ENCODE results near the gene HARS2.

Gene HARS2

DNA sequence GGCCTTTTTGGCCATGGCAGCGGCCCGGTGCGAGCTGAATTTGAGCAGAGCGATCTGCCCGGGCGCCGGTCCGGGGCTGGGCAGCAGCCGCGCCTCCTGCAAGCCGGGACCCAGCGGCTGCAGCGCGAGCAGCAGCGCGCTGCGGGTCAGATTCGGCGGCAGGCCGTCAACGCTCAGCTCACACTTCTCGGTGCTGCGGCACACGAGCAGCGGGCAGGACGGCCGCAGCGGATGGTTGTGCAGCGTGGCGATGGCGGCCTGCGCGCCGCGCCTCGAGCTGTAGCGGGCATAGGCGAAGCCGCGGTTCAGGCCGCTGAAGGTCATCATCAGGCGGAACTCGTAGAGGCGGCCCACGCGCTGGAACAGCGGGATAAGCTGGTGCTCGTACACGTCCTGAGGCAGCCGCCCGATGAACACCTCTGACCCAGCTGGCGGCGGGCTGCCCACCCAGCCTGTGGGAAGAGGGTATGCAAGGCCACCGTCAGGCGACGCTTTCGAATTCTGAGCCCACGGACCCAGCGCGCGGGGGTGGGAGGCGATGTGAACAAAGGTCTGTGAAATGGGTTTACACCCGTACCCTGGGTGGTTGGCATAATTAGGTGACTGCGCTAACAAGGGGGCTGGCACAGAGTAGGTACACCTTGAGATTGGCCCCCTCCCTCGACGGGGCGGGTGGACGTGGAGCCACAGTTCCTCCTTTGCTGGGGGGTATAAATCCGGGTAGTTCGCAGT lies 18.6 kb upstream of the HARS2 start:
- DNase-seq (ENCODE audit: low read depth): peak; percentile 37
- H3K27me3 ChIP-seq (replicated peaks; ENCODE audit: control insufficient read depth, insufficient read depth, low read length): no peaks in the 10 kb centered on the region
- H3K36me3 ChIP-seq (ENCODE audit: control insufficient read depth, insufficient read depth, low read length, severe bottlenecking): peaks cover 77% of the 10 kb centered on the region
- no peak overlapping the region for H3K9ac ChIP-seq (ENCODE audit: low read length)
- H3K4me3 ChIP-seq (ENCODE audit: low read length): peak overlapping the region; percentile 31
- no peaks in the 10 kb centered on the region for H3K9me3 ChIP-seq (ENCODE audit: control insufficient read depth, low read length)
- H3K4me1 ChIP-seq (ENCODE audit: control insufficient read depth, insufficient read depth, low read length): no peaks in the 10 kb centered on the region

DNA sequence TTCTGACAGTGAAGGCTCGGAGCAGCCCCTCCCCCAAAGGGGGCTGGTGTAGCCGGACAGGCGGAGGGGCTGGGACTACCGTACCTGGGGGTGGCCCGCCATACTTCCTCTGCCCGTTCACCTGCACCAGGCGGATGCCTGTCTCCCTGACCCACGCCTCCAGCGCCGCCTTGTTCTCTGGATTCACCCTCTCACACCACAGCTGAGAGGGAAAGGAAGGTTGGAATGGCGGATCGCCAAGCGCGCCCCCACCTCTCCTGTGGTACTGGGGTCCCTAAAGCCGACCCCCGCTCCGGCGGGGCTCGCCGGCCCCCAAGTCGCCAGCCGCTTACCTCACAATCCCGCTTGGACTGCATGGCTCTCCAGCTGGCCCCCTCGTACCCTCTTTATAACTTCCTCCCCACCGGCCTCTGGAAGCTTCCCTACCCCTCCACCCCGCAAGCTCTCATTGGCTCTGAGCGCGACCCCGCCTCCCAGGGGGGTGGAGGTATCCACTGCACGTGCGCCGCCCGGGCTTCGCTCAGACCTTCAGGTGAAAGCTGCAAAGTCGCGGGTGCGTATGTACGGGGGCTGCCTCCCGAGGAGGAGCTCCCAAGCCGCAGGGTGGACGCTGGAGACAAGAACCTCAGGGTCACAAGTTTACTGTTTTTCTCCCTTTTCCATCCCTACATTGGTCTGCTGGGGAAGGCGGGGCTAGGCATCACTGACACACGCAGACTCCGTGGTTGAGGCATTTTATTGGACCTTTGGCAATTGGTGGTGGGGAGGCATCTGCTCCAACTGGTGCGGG lies 17.9 kb upstream of the HARS2 start, which contains the start of gene DND1:
TSS of gene DND1 (minus strand) at position 390 of the 790 bp plus-strand sequence. CDS start at position 356, 34 bp downstream.
- Histone ChIP-seq H3K9me3 (ENCODE audit: control insufficient read depth, low read length) (no peaks in the 10 kb centered on the region), H3K9ac (ENCODE audit: low read length) (no peak within 1 kb of the TSS), H3K36me3 (ENCODE audit: control insufficient read depth, insufficient read depth, low read length, severe bottlenecking) (peaks cover 77% of the 10 kb centered on the region), H3K27me3 (replicated peaks; ENCODE audit: control insufficient read depth, insufficient read depth, low read length) (no peaks in the 10 kb centered on the region), H3K4me1 (ENCODE audit: control insufficient read depth, insufficient read depth, low read length) (no peaks in the 10 kb centered on the region), H3K4me3 (ENCODE audit: low read length) (peak within 1 kb of the TSS; percentile 31)
- DNase-seq (ENCODE audit: low read depth): no peak

DNA sequence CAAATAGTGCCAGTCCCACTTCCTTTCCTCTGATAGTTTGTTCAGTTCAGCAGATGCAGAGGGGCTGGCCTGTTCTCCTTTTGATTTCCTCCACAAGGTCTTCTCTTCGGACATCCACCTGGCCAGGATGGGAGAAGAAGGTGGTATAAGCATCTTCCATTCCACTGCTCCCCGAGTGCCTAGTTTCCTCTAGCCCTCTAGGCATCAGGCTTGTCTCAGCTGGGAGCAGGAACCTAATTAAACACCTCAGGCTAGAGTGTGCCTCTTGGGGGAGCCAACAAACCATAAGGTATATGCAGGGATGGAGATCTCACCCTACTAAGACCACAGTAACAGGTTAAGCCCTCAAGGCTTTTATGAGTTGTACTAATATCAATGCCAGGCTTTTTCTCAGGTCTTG lies 17.0 kb upstream of the HARS2 start:
- Histone ChIP-seq H3K4me3 (ENCODE audit: low read length) (no peak overlapping the region), H3K27me3 (replicated peaks; ENCODE audit: control insufficient read depth, insufficient read depth, low read length) (no peaks in the 10 kb centered on the region), H3K4me1 (ENCODE audit: control insufficient read depth, insufficient read depth, low read length) (no peaks in the 10 kb centered on the region), H3K36me3 (ENCODE audit: control insufficient read depth, insufficient read depth, low read length, severe bottlenecking) (peaks cover 74% of the 10 kb centered on the region), H3K9ac (ENCODE audit: low read length) (no peak overlapping the region), H3K9me3 (ENCODE audit: control insufficient read depth, low read length) (no peaks in the 10 kb centered on the region)
- DNase-seq (ENCODE audit: low read depth): no peak

DNA sequence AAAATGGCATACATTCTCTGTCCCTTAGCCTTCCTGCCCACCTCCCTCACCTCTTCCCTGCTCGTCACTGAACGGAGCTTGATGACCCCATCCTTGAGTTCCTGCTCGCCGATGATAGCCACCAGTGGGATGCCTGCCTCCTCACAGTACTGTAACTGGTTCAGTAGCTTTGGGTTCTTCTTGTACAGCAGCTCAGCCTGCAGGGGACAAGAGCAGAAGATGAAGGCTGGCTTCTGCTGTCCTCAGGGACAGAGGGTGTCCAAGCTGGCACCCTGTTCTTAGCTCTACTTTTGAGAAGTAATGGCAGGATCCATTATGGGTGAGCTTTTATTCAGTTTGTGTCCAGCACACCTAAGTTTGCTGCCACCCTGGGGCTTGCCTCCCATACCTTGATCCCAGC lies 16.6 kb upstream of the HARS2 start:
- no peaks in the 10 kb centered on the region for H3K27me3 ChIP-seq (replicated peaks; ENCODE audit: control insufficient read depth, insufficient read depth, low read length)
- H3K4me3 ChIP-seq (ENCODE audit: low read length): no peak overlapping the region
- no peaks in the 10 kb centered on the region for H3K9me3 ChIP-seq (ENCODE audit: control insufficient read depth, low read length)
- H3K4me1 ChIP-seq (ENCODE audit: control insufficient read depth, insufficient read depth, low read length): no peaks in the 10 kb centered on the region
- no peak overlapping the region for H3K9ac ChIP-seq (ENCODE audit: low read length)
- DNase-seq (ENCODE audit: low read depth): no peak
- peaks cover 74% of the 10 kb centered on the region for H3K36me3 ChIP-seq (ENCODE audit: control insufficient read depth, insufficient read depth, low read length, severe bottlenecking)

DNA sequence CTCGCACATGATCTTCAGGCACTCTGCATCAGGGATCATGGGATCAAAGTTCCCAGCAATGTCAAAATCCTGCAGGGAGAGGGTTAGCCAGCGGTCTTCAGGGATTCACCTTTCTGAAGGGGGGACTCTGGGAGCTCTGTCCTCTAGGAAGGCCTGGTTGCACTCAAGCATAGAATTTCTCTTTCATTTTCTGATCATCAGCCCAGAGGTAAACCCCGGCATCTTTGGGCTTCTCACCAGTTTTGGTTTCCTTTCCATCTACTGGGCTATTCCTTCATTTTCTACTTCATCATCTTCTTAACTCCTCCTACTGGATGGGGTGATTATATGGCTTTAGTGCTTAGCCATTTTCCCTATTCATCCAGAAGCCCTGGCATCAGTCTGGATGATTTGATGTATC lies 13.3 kb upstream of the HARS2 start:
- H3K36me3 ChIP-seq (ENCODE audit: control insufficient read depth, insufficient read depth, low read length, severe bottlenecking): peaks cover 74% of the 10 kb centered on the region
- no peak for DNase-seq (ENCODE audit: low read depth)
- H3K9me3 ChIP-seq (ENCODE audit: control insufficient read depth, low read length): no peaks in the 10 kb centered on the region

DNA sequence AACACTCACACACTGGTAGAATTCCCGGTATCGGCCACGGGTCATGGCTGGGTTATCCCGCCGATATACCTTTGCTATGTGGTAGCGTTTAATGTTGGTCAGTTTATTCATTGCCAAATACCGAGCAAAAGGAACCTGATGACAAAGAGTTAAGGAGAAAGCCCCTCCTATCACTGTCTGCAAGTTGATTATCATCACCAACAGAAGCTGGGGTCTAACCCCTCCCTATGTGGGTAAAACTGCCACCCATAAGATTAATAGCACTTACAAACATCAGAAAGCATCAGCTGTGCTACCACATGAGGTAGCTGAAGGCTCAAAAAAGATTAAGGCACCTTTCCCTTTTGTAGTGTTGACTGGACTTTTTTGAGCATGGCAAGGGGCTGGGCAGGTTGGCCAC lies 12.3 kb upstream of the HARS2 start:
- H3K4me3 ChIP-seq (ENCODE audit: low read length): no peak overlapping the region
- H3K27me3 ChIP-seq (replicated peaks; ENCODE audit: control insufficient read depth, insufficient read depth, low read length): no peaks in the 10 kb centered on the region
- H3K4me1 ChIP-seq (ENCODE audit: control insufficient read depth, insufficient read depth, low read length): no peaks in the 10 kb centered on the region
- no peaks in the 10 kb centered on the region for H3K9me3 ChIP-seq (ENCODE audit: control insufficient read depth, low read length)
- no peak overlapping the region for H3K9ac ChIP-seq (ENCODE audit: low read length)
- H3K36me3 ChIP-seq (ENCODE audit: control insufficient read depth, insufficient read depth, low read length, severe bottlenecking): peaks cover 73% of the 10 kb centered on the region
- no peak for DNase-seq (ENCODE audit: low read depth)

More for the DNA sequence above, 13.3 kb upstream of the HARS2 start:
- Histone ChIP-seq H3K27me3 (replicated peaks; ENCODE audit: control insufficient read depth, insufficient read depth, low read length) (no peaks in the 10 kb centered on the region), H3K9ac (ENCODE audit: low read length) (no peak overlapping the region), H3K4me1 (ENCODE audit: control insufficient read depth, insufficient read depth, low read length) (no peaks in the 10 kb centered on the region), H3K4me3 (ENCODE audit: low read length) (no peak overlapping the region)

DNA sequence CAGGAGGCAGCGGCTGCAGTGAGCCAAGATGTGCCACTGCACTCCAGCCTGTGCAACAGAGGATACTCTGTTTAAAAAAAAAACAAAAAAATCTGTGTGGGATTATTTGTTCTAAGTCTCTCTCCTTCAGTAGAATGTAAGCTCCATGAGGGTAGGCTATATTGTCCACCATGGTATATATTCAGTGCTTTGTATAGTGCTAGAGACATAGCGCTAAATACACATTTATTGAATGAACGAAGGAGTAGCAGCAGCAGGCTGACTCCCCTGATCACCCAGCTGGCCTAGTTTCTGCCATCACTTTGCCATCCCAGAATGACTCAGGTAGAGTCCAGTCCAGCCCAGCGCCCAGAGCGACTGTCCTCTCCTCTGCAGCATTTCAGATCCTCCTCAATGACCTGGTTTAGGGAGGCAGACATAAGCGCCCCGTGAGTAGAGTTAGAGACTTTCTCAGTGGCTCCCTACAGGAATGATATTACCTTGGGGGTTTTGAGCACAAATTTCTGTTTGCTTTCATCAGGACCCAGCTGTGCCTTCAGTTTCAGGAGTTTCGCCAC lies 801 bp upstream of the HARS2 start:
- Histone ChIP-seq H3K4me1 (ENCODE audit: control insufficient read depth, insufficient read depth, low read length) (peaks cover 30% of the 10 kb centered on the region), H3K36me3 (ENCODE audit: control insufficient read depth, insufficient read depth, low read length, severe bottlenecking) (peaks cover 28% of the 10 kb centered on the region), H3K4me3 (ENCODE audit: low read length) (peak overlapping the region; percentile 92), H3K9me3 (ENCODE audit: control insufficient read depth, low read length) (no peaks in the 10 kb centered on the region), H3K27me3 (replicated peaks; ENCODE audit: control insufficient read depth, insufficient read depth, low read length) (no peaks in the 10 kb centered on the region), H3K9ac (ENCODE audit: low read length) (peak overlapping the region; percentile 96)
- no peak for DNase-seq (ENCODE audit: low read depth)

DNA sequence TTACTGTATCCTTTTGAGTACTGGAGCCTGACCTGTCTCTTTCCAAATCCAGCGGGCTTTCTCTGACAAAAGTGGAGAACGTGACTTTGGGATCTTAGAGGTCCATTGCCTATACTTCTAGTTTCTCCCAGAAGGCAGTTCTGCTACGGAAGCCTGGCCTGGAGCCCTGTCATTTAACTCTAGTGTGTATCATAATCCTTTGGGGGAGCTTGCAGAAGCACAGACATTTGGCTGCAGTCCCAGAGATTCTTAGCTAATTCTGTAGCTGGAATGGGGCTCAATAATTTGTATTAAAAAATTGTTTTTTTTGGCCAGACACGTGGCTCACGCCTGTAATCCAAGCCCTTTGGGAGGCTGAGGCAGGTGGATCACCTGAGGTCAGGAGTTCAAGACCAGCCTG lies 3.0 kb downstream of the HARS2 start:
- DNase-seq (ENCODE audit: low read depth): no peak
- no peak overlapping the region for H3K9ac ChIP-seq (ENCODE audit: low read length)
- peaks cover 56% of the 10 kb centered on the region for H3K36me3 ChIP-seq (ENCODE audit: control insufficient read depth, insufficient read depth, low read length, severe bottlenecking)
- H3K9me3 ChIP-seq (ENCODE audit: control insufficient read depth, low read length): no peaks in the 10 kb centered on the region
- no peaks in the 10 kb centered on the region for H3K27me3 ChIP-seq (replicated peaks; ENCODE audit: control insufficient read depth, insufficient read depth, low read length)
- H3K4me3 ChIP-seq (ENCODE audit: low read length): no peak overlapping the region
- H3K4me1 ChIP-seq (ENCODE audit: control insufficient read depth, insufficient read depth, low read length): peaks cover 30% of the 10 kb centered on the region

DNA sequence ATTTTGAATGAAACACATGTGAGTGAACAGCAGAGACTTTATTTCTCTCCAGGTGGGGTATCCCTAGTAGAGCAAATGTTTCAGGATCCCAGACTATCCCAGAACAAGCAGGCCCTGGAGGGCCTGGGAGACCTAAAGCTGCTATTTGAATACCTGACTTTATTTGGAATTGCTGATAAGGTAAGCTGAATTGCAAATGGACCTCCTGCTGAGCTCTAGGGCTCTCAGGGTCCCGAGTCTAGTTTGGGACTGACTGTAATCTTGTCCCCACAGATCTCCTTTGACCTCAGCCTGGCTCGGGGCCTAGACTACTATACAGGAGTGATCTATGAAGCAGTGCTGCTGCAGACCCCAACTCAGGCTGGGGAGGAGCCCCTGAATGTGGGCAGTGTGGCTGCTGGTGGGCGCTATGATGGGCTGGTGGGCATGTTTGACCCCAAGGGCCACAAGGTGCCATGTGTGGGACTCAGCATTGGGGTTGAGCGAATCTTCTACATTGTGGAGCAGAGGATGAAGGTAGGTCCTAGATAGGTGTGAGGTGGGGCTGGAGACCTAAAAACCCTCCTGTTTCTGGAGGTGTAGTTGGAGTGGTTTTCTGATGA lies 5.7 kb downstream of the HARS2 start:
- H3K4me1 ChIP-seq (ENCODE audit: control insufficient read depth, insufficient read depth, low read length): peaks cover 38% of the 10 kb centered on the region
- peaks cover 59% of the 10 kb centered on the region for H3K36me3 ChIP-seq (ENCODE audit: control insufficient read depth, insufficient read depth, low read length, severe bottlenecking)
- no peaks in the 10 kb centered on the region for H3K9me3 ChIP-seq (ENCODE audit: control insufficient read depth, low read length)
- H3K4me3 ChIP-seq (ENCODE audit: low read length): no peak overlapping the region
- H3K27me3 ChIP-seq (replicated peaks; ENCODE audit: control insufficient read depth, insufficient read depth, low read length): no peaks in the 10 kb centered on the region
- H3K9ac ChIP-seq (ENCODE audit: low read length): no peak overlapping the region
- no peak for DNase-seq (ENCODE audit: low read depth)

DNA sequence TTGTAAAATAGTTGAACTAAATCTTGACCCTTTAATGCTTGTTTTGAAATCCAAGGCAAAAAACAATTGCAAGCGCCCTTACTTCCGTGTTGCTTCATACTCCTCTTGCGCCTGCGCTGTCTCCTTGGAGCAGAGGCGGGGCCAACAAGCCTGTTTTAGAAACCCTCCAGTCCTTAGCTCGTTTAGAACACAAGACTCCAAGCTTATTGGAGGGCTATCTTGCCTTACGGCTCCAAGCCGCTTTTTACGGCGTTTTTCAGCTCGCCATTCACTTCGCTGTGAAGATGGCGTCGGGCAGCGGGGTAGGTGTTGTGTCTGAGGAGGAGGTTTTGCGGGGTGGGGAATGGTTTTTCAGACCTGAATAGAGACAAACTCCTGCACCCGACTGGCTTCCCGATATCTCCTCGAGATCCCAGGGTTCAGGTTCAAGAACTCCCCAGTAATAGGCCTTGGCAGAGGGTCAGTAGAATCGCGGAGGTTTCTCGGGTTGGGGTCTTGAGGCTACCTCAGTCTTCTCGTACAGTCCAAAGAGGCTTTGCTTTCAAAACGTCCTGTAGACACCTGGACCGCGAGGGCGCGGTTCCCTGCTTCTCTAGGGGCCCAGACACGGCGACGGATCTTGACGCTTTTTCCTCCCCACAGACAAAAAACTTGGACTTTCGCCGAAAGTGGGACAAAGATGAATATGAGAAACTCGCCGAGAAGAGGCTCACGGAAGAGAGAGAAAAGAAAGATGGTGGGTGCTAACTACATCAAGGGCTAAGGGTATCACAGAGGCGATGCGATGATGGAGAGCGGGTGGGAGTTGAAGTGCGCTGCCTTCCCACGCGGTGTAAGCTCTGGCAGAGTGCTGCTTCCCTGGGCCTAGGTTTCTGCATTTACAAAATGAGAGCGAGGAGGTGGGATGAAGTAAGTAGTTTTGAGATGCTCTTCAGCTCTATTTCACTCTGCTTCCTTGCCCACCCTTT lies 9.2 kb downstream of the HARS2 start, which contains the start of gene ZMAT2:
TSS of gene ZMAT2 (plus strand) at position 271 of the 968 bp plus-strand sequence. CDS start at position 285, 14 bp downstream.
- Histone ChIP-seq H3K4me3 (ENCODE audit: low read length) (peak within 1 kb of the TSS; percentile 98), H3K36me3 (ENCODE audit: control insufficient read depth, insufficient read depth, low read length, severe bottlenecking) (peaks cover 80% of the 10 kb centered on the region), H3K4me1 (ENCODE audit: control insufficient read depth, insufficient read depth, low read length) (peaks cover 16% of the 10 kb centered on the region), H3K27me3 (replicated peaks; ENCODE audit: control insufficient read depth, insufficient read depth, low read length) (no peaks in the 10 kb centered on the region), H3K9me3 (ENCODE audit: control insufficient read depth, low read length) (no peaks in the 10 kb centered on the region), H3K9ac (ENCODE audit: low read length) (peak within 1 kb of the TSS; percentile 96)
- DNase-seq (ENCODE audit: low read depth): peak; percentile 99

Data from adipocyte (in vitro differentiated cells).